Measurements from ENCODE around the gene RMI1.

RMI1 gene

GRCh38 chr9:83975300-83975699 lies 5.3 kb upstream of the RMI1 start:
- no peak for ATAC-seq (ENCODE audit: low read depth)
- no peak overlapping the region for H3K4me3 ChIP-seq (ENCODE audit: severe bottlenecking)
- TF ChIP-seq, protein P1, sequence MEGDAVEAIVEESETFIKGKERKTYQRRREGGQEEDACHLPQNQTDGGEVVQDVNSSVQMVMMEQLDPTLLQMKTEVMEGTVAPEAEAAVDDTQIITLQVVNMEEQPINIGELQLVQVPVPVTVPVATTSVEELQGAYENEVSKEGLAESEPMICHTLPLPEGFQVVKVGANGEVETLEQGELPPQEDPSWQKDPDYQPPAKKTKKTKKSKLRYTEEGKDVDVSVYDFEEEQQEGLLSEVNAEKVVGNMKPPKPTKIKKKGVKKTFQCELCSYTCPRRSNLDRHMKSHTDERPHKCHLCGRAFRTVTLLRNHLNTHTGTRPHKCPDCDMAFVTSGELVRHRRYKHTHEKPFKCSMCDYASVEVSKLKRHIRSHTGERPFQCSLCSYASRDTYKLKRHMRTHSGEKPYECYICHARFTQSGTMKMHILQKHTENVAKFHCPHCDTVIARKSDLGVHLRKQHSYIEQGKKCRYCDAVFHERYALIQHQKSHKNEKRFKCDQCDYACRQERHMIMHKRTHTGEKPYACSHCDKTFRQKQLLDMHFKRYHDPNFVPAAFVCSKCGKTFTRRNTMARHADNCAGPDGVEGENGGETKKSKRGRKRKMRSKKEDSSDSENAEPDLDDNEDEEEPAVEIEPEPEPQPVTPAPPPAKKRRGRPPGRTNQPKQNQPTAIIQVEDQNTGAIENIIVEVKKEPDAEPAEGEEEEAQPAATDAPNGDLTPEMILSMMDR (IDR thresholded peaks at IDR 0.05; ENCODE audit: poor library complexity, severe bottlenecking), result no peak
- peaks cover 19% of the 10 kb centered on the region for H3K4me1 ChIP-seq (ENCODE audit: insufficient read depth, poor library complexity, severe bottlenecking)
- no peaks in the 10 kb centered on the region for H3K9me3 ChIP-seq (ENCODE audit: severe bottlenecking)
- H3K36me3 ChIP-seq (ENCODE audit: low read depth), result peaks cover 95% of the 10 kb centered on the region
- DNase-seq (ENCODE audit: low spot score), result no peak
- no peaks in the 10 kb centered on the region for H3K27me3 ChIP-seq (ENCODE audit: insufficient read depth, poor library complexity, severe bottlenecking)
- H3K27ac ChIP-seq (ENCODE audit: poor library complexity, severe bottlenecking), result no peak overlapping the region

DNA sequence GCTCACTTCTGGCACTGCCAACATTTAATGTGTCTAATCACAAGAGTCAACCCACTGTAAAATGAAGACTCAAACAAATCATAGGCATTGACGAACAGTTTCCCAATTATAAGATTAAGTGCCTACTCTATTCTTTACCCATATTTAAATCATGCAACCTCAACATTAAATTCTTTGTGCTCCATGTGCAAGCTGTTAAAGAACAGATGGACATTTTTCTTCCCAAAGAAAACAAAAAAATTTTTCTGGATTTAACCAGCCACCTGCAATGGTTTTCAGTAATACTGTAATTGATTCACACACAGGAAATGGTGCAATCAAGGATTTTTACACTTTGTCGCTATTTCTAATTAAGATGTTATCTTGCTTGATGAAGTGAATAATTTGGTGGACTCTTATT lies 4.2 kb upstream of the RMI1 start:
- no peak for ATAC-seq (ENCODE audit: low read depth)
- Histone ChIP-seq H3K27me3 (ENCODE audit: insufficient read depth, poor library complexity, severe bottlenecking) (no peaks in the 10 kb centered on the region), H3K36me3 (ENCODE audit: low read depth) (peaks cover 84% of the 10 kb centered on the region), H3K4me1 (ENCODE audit: insufficient read depth, poor library complexity, severe bottlenecking) (peaks cover 19% of the 10 kb centered on the region), H3K27ac (ENCODE audit: poor library complexity, severe bottlenecking) (peak overlapping the region; percentile 89), H3K9me3 (ENCODE audit: severe bottlenecking) (no peaks in the 10 kb centered on the region), H3K4me3 (ENCODE audit: severe bottlenecking) (no peak overlapping the region)
- no peak for DNase-seq (ENCODE audit: low spot score)
- TF ChIP-seq, protein P1 (IDR thresholded peaks at IDR 0.05; ENCODE audit: poor library complexity, severe bottlenecking), result no peak

DNA sequence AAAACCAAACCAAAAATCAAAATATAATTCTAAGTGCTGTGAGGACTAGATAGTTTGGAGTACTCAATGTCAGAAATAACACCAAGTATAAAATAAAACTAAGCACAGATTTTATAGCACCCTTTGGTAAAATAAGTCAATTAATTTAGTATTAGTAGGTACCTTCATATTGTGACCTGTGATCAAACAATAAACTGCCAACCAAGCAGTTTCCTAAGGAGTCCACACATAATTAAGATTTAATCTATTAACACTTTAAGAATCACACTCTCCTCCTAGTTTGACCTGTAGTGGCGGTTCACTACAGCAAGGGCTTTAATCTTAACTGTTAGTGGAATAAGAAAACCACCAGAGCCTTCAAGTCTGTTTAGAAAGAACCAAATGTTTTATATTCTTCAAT lies 3.4 kb upstream of the RMI1 start:
- H3K27me3 ChIP-seq (ENCODE audit: insufficient read depth, poor library complexity, severe bottlenecking), result no peaks in the 10 kb centered on the region
- DNase-seq (ENCODE audit: low spot score) (no peak), ATAC-seq (ENCODE audit: low read depth) (no peak)
- H3K27ac ChIP-seq (ENCODE audit: poor library complexity, severe bottlenecking), result peak overlapping the region; percentile 89
- no peak overlapping the region for H3K4me3 ChIP-seq (ENCODE audit: severe bottlenecking)
- TF ChIP-seq, protein P1 (IDR thresholded peaks at IDR 0.05; ENCODE audit: poor library complexity, severe bottlenecking), result no peak
- H3K36me3 ChIP-seq (ENCODE audit: low read depth), result peaks cover 76% of the 10 kb centered on the region
- no peaks in the 10 kb centered on the region for H3K9me3 ChIP-seq (ENCODE audit: severe bottlenecking)
- H3K4me1 ChIP-seq (ENCODE audit: insufficient read depth, poor library complexity, severe bottlenecking), result peaks cover 25% of the 10 kb centered on the region

DNA sequence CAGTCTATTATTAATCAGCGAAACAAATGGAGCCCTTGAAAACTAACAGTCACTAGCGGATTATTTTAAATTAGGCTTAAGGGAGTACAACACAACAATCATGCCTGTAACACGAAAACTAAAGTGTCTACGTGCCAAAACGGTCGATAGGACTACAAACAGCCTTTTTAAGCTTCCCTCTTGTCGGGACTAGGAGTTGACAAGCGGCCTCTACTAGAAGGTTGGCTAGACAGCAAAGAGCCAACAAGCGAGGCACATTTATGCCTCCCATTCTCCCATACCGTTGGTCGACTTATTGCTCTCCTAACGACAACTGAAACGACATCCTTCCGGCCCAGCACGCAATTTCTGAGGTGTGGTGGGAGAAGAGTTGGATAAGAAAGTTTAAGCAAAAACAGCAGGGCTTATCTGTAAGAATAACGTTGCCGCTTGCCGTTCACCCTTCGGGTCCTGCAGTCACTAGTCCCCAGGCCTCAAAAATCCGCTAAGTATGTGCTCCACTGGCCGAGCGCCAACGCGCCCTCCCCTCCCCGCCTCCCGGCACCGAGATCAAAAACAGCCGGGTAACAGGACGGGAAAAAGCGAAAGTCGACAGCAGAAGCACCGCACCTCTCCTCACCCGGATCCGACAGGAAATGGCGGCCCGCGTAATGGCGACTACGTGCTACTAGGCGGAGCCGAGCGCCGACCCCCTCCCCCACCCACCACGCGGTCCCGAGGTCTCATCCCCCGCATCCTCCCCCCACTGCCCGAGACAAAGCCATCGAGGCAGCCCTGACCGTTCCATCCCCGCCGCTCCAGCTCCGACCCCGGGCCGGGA lies 1.4 kb upstream of the RMI1 start:
- Histone ChIP-seq H3K9me3 (ENCODE audit: severe bottlenecking) (no peaks in the 10 kb centered on the region), H3K27ac (ENCODE audit: poor library complexity, severe bottlenecking) (peak overlapping the region; percentile 89), H3K4me1 (ENCODE audit: insufficient read depth, poor library complexity, severe bottlenecking) (peaks cover 30% of the 10 kb centered on the region), H3K4me3 (ENCODE audit: severe bottlenecking) (peak overlapping the region; percentile 95), H3K36me3 (ENCODE audit: low read depth) (peaks cover 56% of the 10 kb centered on the region), H3K27me3 (ENCODE audit: insufficient read depth, poor library complexity, severe bottlenecking) (no peaks in the 10 kb centered on the region)
- TF ChIP-seq, protein P1 (IDR thresholded peaks at IDR 0.05; ENCODE audit: poor library complexity, severe bottlenecking), result no peak
- DNase-seq (ENCODE audit: low spot score) (peak; percentile 88), ATAC-seq (ENCODE audit: low read depth) (peak; percentile 58)

DNA sequence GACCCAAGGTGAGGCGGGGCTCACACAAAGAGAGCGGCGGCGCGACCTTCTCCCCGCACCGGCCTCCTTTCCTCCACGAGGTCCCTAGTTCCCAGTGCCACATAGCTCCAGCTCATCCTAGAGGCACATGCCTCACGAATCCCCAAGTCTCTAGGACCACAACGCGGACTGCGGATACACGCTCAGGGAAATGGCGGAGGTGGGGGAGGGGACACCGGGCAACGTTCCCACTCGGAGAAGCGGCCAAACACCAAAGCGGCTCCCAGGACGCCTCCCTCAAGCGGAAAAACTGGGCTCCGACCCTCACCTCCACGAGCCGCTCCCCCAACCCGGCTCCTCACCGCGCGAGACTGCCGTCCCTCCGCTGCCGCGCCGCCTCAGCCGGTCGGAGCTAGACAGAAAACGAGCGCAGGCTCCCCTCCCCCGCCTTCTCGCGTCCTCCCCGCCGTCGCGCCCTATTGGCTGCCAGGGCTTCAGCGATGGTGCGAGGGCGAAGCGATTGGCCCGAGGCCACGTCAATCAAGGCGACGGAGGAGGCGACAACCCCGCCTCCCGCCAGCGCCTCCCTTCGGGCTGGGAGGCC lies 702 bp upstream of the RMI1 start, which contains the start of gene HNRNPK:
TSS of gene HNRNPK (minus strand) at position 404 of the 583 bp plus-strand sequence. CDS start 1,963 bp downstream, outside the sequence.
- TF ChIP-seq, protein P1 (IDR thresholded peaks at IDR 0.05; ENCODE audit: poor library complexity, severe bottlenecking), result no peak
- peak; percentile 97 for DNase-seq (ENCODE audit: low spot score)
- Histone ChIP-seq H3K36me3 (ENCODE audit: low read depth) (peaks cover 49% of the 10 kb centered on the region), H3K4me3 (ENCODE audit: severe bottlenecking) (peak within 1 kb of the TSS; percentile 95), H3K4me1 (ENCODE audit: insufficient read depth, poor library complexity, severe bottlenecking) (peaks cover 30% of the 10 kb centered on the region), H3K9me3 (ENCODE audit: severe bottlenecking) (no peaks in the 10 kb centered on the region), H3K27ac (ENCODE audit: poor library complexity, severe bottlenecking) (peak within 1 kb of the TSS; percentile 89), H3K27me3 (ENCODE audit: insufficient read depth, poor library complexity, severe bottlenecking) (no peaks in the 10 kb centered on the region)
- ATAC-seq (ENCODE audit: low read depth), result peak; percentile 78

Measured in RWPE2 (cell line).